Esophagus squamous epithelium (tissue), 4 donors: ENCODE data around the gene PITPNB.

ENCODE experiments used
- CTCF ChIP-seq, 6 experiments: fragments of 450-650 bp in 4 of 6; fragments of 200-600 bp in 2 of 6; sonication (generic) in 2 of 6; IDR thresholded peaks; one replicate each; pipeline ENCODE4 v1.5.1; 2016 to 2019; ENCODE audit warnings: antibody characterized with exemption in 6 of 6, mild to moderate bottlenecking in 4 of 6, moderate library complexity in 4 of 6
- POLR2A ChIP-seq, 4 donors: fragments of 450-650 bp; IDR thresholded peaks; one replicate each; pipeline ENCODE4 v1.6.1; 2017; ENCODE audit warnings: antibody characterized with exemption in 4 of 4, mild to moderate bottlenecking in 4 of 4, moderate library complexity in 3 of 4

GRCh38 chr22:27848005-27848404, 71.1 kb downstream of the PITPNB start:
- TF ChIP-seq CTCF (IDR thresholded peaks at IDR 0.05) (no peak), POLR2A (IDR thresholded peaks at IDR 0.05) (no peak)
